Gastrocnemius medialis (tissue), 4 donors: ENCODE data around the gene ERI2. TPM values are rescaled to one million over a fixed set of nuclear protein-coding genes. Genes with fewer than 3 reads are reported as not detected.

ENCODE experiments used
- ATAC-seq, 2 donors: fragments of 150-250 bp; one replicate each; pipeline ENCODE4 v1.9.1; 2016
- DNase-seq, 2 donors: peaks; one replicate each; pipeline ENCODE4 v3.0.0-alpha.2; 2019
- H3K27ac ChIP-seq, 4 donors: fragments of 200-600 bp; sonication (generic); 1 replicate in 1 of 4; 2 replicates in 3 of 4; pipeline ENCODE4 v1.5.1; 2016 to 2018; ENCODE audit warnings: mild to moderate bottlenecking in 2 of 4, moderate library complexity in 1 of 4
- H3K27me3 ChIP-seq, 3 donors: fragments of 200-600 bp; sonication (generic) in 2 of 3; 1 replicate in 1 of 3; 2 replicates in 2 of 3; pipeline versions ENCODE4 v1.5.1 to v1.6.0; 2016 to 2019; ENCODE audit warnings: mild to moderate bottlenecking in 1 of 3, moderate library complexity in 1 of 3
- H3K36me3 ChIP-seq, 2 donors: fragments of 200-600 bp; sonication (generic) in 1 of 2; one replicate each; pipeline ENCODE4 v1.5.1; 2017 to 2018
- H3K4me1 ChIP-seq, 2 donors: fragments of 200-600 bp; sonication (generic) in 1 of 2; one replicate each; pipeline ENCODE4 v1.5.1; 2016 to 2017; ENCODE audit warnings: mild to moderate bottlenecking in 2 of 2
- H3K4me3 ChIP-seq, 4 donors: fragments of 200-600 bp; sonication (generic) in 3 of 4; 1 replicate in 1 of 4; 2 replicates in 3 of 4; pipeline ENCODE4 v1.5.1; 2016 to 2019; ENCODE audit warnings: mild to moderate bottlenecking in 2 of 4
- H3K9me3 ChIP-seq, 3 donors: fragments of 200-600 bp; sonication (generic) in 2 of 3; 1 replicate in 1 of 3; 2 replicates in 2 of 3; pipeline ENCODE4 v1.5.1; 2016 to 2019
- POLR2A ChIP-seq, 2 donors: fragments of 450-650 bp; IDR thresholded peaks; one replicate each; pipeline ENCODE4 v1.6.1; 2017; ENCODE audit warnings: antibody characterized with exemption in 2 of 2, mild to moderate bottlenecking in 2 of 2, moderate library complexity in 2 of 2
- in situ Hi-C, 4 donors: fragments of 200-750 bp; cut with MboI; loops; one replicate each; pipeline versions ENCODE4 v1.15.0 to v1.8.0; 2017; ENCODE audit warnings: low sequenced_read_pairs in 4 of 4
- intact Hi-C: fragments of 100-400 bp; cut with DNase I; formaldehyde crosslinking; loops from one replicate; pipeline ENCODE4 v1.15.1; 2023; ENCODE audit warnings: low total_unique reads
- total RNA-seq, 4 donors: library from RNA; depleted of rRNA; stranded (reverse); fragments of >200 nt; gene quantifications; one replicate each; pipeline versions ENCODE4 v1.1.0 to v1.2.3, GENCODE V29; 2016
- TF ChIP-seq, protein P1 (sequence below), 5 experiments: fragments of 450-650 bp in 3 of 5; fragments of 200-600 bp in 2 of 5; sonication (generic) in 2 of 5; IDR thresholded peaks in 4 of 5; conservative IDR thresholded peaks in 1 of 5; 1 replicate in 4 of 5; 2 replicates in 1 of 5; pipeline ENCODE4 v1.5.1; 2016 to 2019; ENCODE audit warnings: antibody characterized with exemption in 5 of 5, mild to moderate bottlenecking in 3 of 5, moderate library complexity in 3 of 5

The ERI2 gene, protein sequence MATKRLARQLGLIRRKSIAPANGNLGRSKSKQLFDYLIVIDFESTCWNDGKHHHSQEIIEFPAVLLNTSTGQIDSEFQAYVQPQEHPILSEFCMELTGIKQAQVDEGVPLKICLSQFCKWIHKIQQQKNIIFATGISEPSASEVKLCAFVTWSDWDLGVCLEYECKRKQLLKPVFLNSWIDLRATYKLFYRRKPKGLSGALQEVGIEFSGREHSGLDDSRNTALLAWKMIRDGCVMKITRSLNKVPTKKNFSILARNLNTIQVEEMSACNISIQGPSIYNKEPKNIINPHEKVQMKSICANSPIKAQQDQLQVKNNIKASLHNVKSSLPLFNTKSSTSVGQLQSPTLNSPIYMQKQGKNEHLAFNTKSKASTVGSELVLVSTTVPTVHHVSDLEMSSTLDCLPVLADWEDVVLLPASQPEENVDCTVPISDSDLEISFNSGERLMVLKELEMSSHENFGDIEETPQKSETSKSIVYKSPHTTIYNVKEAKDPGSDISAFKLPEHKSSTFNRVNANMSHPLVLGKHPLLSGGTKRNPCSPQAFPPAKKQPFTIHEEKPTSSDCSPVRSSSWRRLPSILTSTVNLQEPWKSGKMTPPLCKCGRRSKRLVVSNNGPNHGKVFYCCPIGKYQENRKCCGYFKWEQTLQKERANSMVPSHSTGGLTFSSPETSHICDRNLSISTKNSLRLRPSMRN
- 10 to 100 TPM in 2 of 4 donors, 1 to 10 TPM in 2; 3.0 to 30.5 (median 9.8) TPM for total RNA-seq

GRCh38 chr16:20806168-20807050 is at the start of gene ERI2, which contains the start of gene REXO5:
Gene ERI2 (minus strand): TSS chr16:20806472. CDS start chr16:20806430, 42 bp downstream.
Gene REXO5 (plus strand): TSS chr16:20806527. CDS start chr16:20806954, 427 bp downstream.
- Histone ChIP-seq H3K4me3 (peak within 1 kb of the TSS; percentile 78 to 94 (median 86)), H3K36me3 (no peaks in the 10 kb centered on the region), H3K4me1 (peaks cover 9 to 17% of the 10 kb centered on the region in 2 donors), H3K9me3 (no peaks in the 10 kb centered on the region), H3K27me3 (no peaks in the 10 kb centered on the region), H3K27ac (peak within 1 kb of the TSS; percentile 87 to 92 (median 88))
- ATAC-seq (peak; percentile 95 to 97), DNase-seq (peak; percentile 84 to 87)
- intact Hi-C loops (loop anchor here (1.0 to 2.0 kb wide), 2 partner anchors 65 to 94 kb away; partner anchors contain the start of genes DCUN1D3, LYRM1 and THUMPD1), in situ Hi-C loops (no loop called here)
- TF ChIP-seq, protein P1, sequence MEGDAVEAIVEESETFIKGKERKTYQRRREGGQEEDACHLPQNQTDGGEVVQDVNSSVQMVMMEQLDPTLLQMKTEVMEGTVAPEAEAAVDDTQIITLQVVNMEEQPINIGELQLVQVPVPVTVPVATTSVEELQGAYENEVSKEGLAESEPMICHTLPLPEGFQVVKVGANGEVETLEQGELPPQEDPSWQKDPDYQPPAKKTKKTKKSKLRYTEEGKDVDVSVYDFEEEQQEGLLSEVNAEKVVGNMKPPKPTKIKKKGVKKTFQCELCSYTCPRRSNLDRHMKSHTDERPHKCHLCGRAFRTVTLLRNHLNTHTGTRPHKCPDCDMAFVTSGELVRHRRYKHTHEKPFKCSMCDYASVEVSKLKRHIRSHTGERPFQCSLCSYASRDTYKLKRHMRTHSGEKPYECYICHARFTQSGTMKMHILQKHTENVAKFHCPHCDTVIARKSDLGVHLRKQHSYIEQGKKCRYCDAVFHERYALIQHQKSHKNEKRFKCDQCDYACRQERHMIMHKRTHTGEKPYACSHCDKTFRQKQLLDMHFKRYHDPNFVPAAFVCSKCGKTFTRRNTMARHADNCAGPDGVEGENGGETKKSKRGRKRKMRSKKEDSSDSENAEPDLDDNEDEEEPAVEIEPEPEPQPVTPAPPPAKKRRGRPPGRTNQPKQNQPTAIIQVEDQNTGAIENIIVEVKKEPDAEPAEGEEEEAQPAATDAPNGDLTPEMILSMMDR (IDR thresholded peaks at IDR 0.05 in 4 of 5, conservative IDR thresholded peaks at IDR 0.05 in 1 of 5) = peak in 3 of 5 experiments; percentile 12 to 51 (median 41)
- TF ChIP-seq POLR2A (IDR thresholded peaks at IDR 0.05) = peak; percentile 44 to 45

DNA sequence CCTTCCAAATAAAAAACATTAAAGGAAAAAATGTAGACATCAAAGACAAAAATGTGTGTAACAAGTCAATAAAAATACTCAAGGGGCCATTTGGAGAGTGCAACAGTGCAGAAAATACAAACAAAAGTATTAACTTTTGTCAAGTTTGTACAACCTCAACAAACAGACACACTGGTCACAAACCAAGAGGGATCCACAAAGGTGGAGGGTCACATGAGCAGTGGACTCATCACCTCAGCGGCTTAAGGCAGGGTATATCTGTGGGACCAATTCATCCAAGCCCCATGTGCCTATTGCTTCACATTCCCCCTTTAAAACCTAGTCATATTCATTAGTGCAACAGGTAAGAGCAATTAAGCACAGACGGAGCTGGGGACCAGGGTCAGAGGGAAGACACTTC is 48.7 kb upstream of the ERI2 start:
- TF ChIP-seq, protein P1 (IDR thresholded peaks at IDR 0.05 in 4 of 5, conservative IDR thresholded peaks at IDR 0.05 in 1 of 5) = no peak
- no peak for TF ChIP-seq POLR2A (IDR thresholded peaks at IDR 0.05)
- intact Hi-C loops (no loop called here), in situ Hi-C loops (loop anchor here (5.0 to 25.0 kb wide), 5 partner anchors 60 to 432 kb away; partner anchors contain the start of gene CRYM (in 1 of the 4))
- no peak overlapping the region for H3K27ac ChIP-seq
- peaks cover 0 to 13% of the 10 kb centered on the region in 2 donors for H3K36me3 ChIP-seq
- DNase-seq (no peak), ATAC-seq (no peak)
- H3K4me3 ChIP-seq = no peak overlapping the region
- H3K27me3 ChIP-seq = no peaks in the 10 kb centered on the region
- H3K4me1 ChIP-seq = peaks cover 31 to 43% of the 10 kb centered on the region in 2 donors
- no peaks in the 10 kb centered on the region for H3K9me3 ChIP-seq

- Histone ChIP-seq H3K36me3 (peaks cover 0 to 8% of the 10 kb centered on the region in 2 donors), H3K4me3 (no peak overlapping the region), H3K27ac (peak overlapping the region in 2 of 4 donors; percentile 32 to 72), H3K4me1 (peaks cover 25 to 36% of the 10 kb centered on the region in 2 donors), H3K9me3 (no peaks in the 10 kb centered on the region), H3K27me3 (no peaks in the 10 kb centered on the region)
- no peak for ATAC-seq
- no peak for TF ChIP-seq POLR2A (IDR thresholded peaks at IDR 0.05)
- TF ChIP-seq, protein P1 (IDR thresholded peaks at IDR 0.05 in 4 of 5, conservative IDR thresholded peaks at IDR 0.05 in 1 of 5) = no peak
- intact Hi-C loops (no loop called here), in situ Hi-C loops (loop anchor here in 3 of 4 donors (5.0 to 25.0 kb wide), 5 partner anchors 61 to 433 kb away; partner anchors contain the start of gene CRYM (in 1 of the 3))
- DNase-seq = no peak
These were observed 47.8 kb upstream of the ERI2 start for GRCh38 chr16:20853981-20854620.
